CD14-positive monocyte (primary cell): ENCODE measurements around the gene PCSK4. TPM values are rescaled to one million over a fixed set of nuclear protein-coding genes. Genes with fewer than 3 reads are reported as not detected.

Experiments
- DNase-seq, 3 donors: peaks; one replicate each; pipeline ENCODE4 v3.0.0-alpha.2; 2011 to 2022
- H2AFZ ChIP-seq: 2 replicates; pipeline ENCODE4 v1.6.0; 2012; ENCODE audit warnings: mild to moderate bottlenecking, low read depth, low read length, inconsistent platforms; ENCODE audit not compliant: insufficient read depth, poor library complexity, severe bottlenecking
- H3K27ac ChIP-seq, 2 donors: 1 replicate in 1 of 2; 2 replicates in 1 of 2; pipeline ENCODE4 v1.5.1; 2012 to 2013; ENCODE audit warnings: low read length in 2 of 2, control low read depth in 1 of 2, inconsistent platforms in 1 of 2, low read depth in 1 of 2, mild to moderate bottlenecking in 1 of 2
- H3K27me3 ChIP-seq, 2 donors: one replicate each; pipeline versions ENCODE4 v1.6.0 to v1.6.1; 2011 to 2013; ENCODE audit warnings: low read length in 2 of 2; ENCODE audit not compliant: control insufficient read depth in 2 of 2, insufficient read depth in 2 of 2
- H3K36me3 ChIP-seq, 2 donors: replicated peaks in 1 of 2; 1 replicate in 1 of 2; 2 replicates in 1 of 2; pipeline versions ENCODE4 v1.5.1 to v1.6.1; 2012 to 2013; ENCODE audit warnings: low read length in 2 of 2, control low read depth in 1 of 2, inconsistent platforms in 1 of 2, mild to moderate bottlenecking in 1 of 2; ENCODE audit not compliant: insufficient read depth in 2 of 2, control insufficient read depth in 1 of 2
- H3K4me1 ChIP-seq, 2 donors: 1 replicate in 1 of 2; 2 replicates in 1 of 2; pipeline versions ENCODE4 v1.5.1 to v1.6.1; 2012 to 2013; ENCODE audit warnings: low read length in 2 of 2, control low read depth in 1 of 2, inconsistent platforms in 1 of 2, mild to moderate bottlenecking in 1 of 2, moderate library complexity in 1 of 2; ENCODE audit not compliant: insufficient read depth in 2 of 2, control insufficient read depth in 1 of 2
- H3K4me2 ChIP-seq: replicated peaks from 2 replicates; pipeline ENCODE3; 2012; ENCODE audit warnings: low read length, moderate library complexity, mild to moderate bottlenecking; ENCODE audit not compliant: poor library complexity, severe bottlenecking; ENCODE audit errors: extremely low read depth
- H3K4me3 ChIP-seq, 3 experiments: fragments of 200-600 bp in 1 of 3; sonication (generic) in 1 of 3; replicated peaks in 1 of 3; 1 replicate in 2 of 3; 2 replicates in 1 of 3; pipeline ENCODE4 v1.5.1; 2011 to 2013; ENCODE audit warnings: low read length in 3 of 3, mild to moderate bottlenecking in 3 of 3, control low read depth in 2 of 3, low read depth in 2 of 3, inconsistent platforms in 1 of 3, moderate library complexity in 1 of 3
- H3K79me2 ChIP-seq: 2 replicates; pipeline ENCODE4 v1.6.0; 2012; ENCODE audit warnings: mild to moderate bottlenecking, control low read depth, inconsistent platforms, low read length, moderate library complexity; ENCODE audit not compliant: insufficient read depth
- H3K9ac ChIP-seq: 2 replicates; pipeline ENCODE4 v1.6.0; 2017; ENCODE audit warnings: low read length, mild to moderate bottlenecking; ENCODE audit not compliant: insufficient read depth, poor library complexity, severe bottlenecking
- H3K9me3 ChIP-seq, 2 donors: replicated peaks in 1 of 2; 1 replicate in 1 of 2; 2 replicates in 1 of 2; pipeline versions ENCODE4 v1.5.1 to v1.6.1; 2012 to 2013; ENCODE audit warnings: low read length in 2 of 2, control low read depth in 1 of 2; ENCODE audit not compliant: control insufficient read depth in 1 of 2, insufficient read depth in 1 of 2
- H4K20me1 ChIP-seq: 2 replicates; pipeline ENCODE4 v1.6.0; 2012; ENCODE audit warnings: mild to moderate bottlenecking, low read length, control low read depth, moderate library complexity; ENCODE audit not compliant: insufficient read depth
- H3K27ac Mint-ChIP-seq, 7 donors: one replicate each; pipeline ENCODE4 v1.8.0; 2020; ENCODE audit warnings: mild to moderate bottlenecking in 7 of 7, mixed read lengths in 7 of 7, moderate library complexity in 6 of 7, inconsistent platforms in 2 of 7
- H3K27me3 Mint-ChIP-seq, 3 donors: one replicate each; pipeline ENCODE4 v1.8.0; 2021 to 2022; ENCODE audit warnings: low read depth in 3 of 3, mild to moderate bottlenecking in 3 of 3, mixed read lengths in 3 of 3, moderate library complexity in 3 of 3, inconsistent platforms in 1 of 3
- H3K36me3 Mint-ChIP-seq, 2 donors: one replicate each; pipeline ENCODE4 v1.8.0; 2020; ENCODE audit warnings: mixed read lengths in 2 of 2, inconsistent platforms in 1 of 2, mild to moderate bottlenecking in 1 of 2
- H3K4me1 Mint-ChIP-seq: one replicate; pipeline ENCODE4 v1.8.0; 2020; ENCODE audit warnings: mild to moderate bottlenecking, mixed read lengths
- H3K4me3 Mint-ChIP-seq, 2 donors: one replicate each; pipeline ENCODE4 v1.8.0; 2020; ENCODE audit warnings: mild to moderate bottlenecking in 2 of 2, mixed read lengths in 2 of 2, moderate library complexity in 1 of 2
- H3K9me3 Mint-ChIP-seq, 7 donors: one replicate each; pipeline ENCODE4 v1.8.0; 2020 to 2022; ENCODE audit warnings: mixed read lengths in 7 of 7, mild to moderate bottlenecking in 6 of 7, moderate library complexity in 6 of 7, inconsistent platforms in 2 of 7
- CTCF ChIP-seq: fragments of 200-600 bp; IDR thresholded peaks from one replicate; pipeline ENCODE4 v1.8.0; 2022; ENCODE audit warnings: antibody characterized with exemption, mild to moderate bottlenecking
- WGBS: methylation state at CpG from one replicate; pipeline ENCODE4 v1.1.5; 2013; ENCODE audit warnings: missing lambda C conversion rate; ENCODE audit not compliant: insufficient coverage; 5-methylcytosine and 5-hydroxymethylcytosine counted together
- intact Hi-C, 2 donors: fragments of 100-400 bp; cut with micrococcal nuclease; formaldehyde crosslinking; loops; one replicate each; pipeline versions ENCODE4 v1.15.0 to v1.15.1; 2023
- polyA plus RNA-seq, 3 donors: library from polyadenylated mRNA; depleted of rRNA in 1 of 3; unstranded in 2 of 3; stranded (reverse) in 1 of 3; fragments of 300-500 nt in 2 of 3; fragments of >200 nt in 1 of 3; fragmentation: Illumina TruSeq in 2 of 3; gene quantifications; 1 replicate in 2 of 3; 2 replicates in 1 of 3; pipeline ENCODE4 v1.2.3, GENCODE V29; 2012 to 2021

PCSK4 gene
- polyA plus RNA-seq, 3 donors, result 0.34 to 1.0 TPM; not detected in 1

- no peak for TF ChIP-seq CTCF
- Mint-ChIP-seq H3K4me3 (no peak overlapping the region), H3K27me3 (peaks cover 30 to 69% (median 50%) of the 10 kb centered on the region in 3 donors), H3K4me1 (peaks cover 3% of the 10 kb centered on the region), H3K9me3 (peaks cover 4 to 17% (median 12%) of the 10 kb centered on the region in 7 donors), H3K36me3 (peaks cover 0 to 2% of the 10 kb centered on the region in 2 donors), H3K27ac (no peak overlapping the region)
- Histone ChIP-seq H3K4me3 (no peak overlapping the region), H4K20me1 (no peaks in the 10 kb centered on the region), H3K9me3 (peaks cover 6 to 9% of the 10 kb centered on the region in 2 donors), H3K36me3 (no peaks in the 10 kb centered on the region), H3K4me1 (peaks cover 4 to 11% of the 10 kb centered on the region in 2 donors), H2AFZ (no peak overlapping the region), H3K27me3 (peaks cover 2 to 39% of the 10 kb centered on the region in 2 donors), H3K9ac (no peak overlapping the region), H3K4me2 (no peak overlapping the region), H3K27ac (no peak overlapping the region), H3K79me2 (no peaks in the 10 kb centered on the region)
- 70% methylated on average over 4 of the region's 14 CpGs for WGBS
- intact Hi-C loops, result loop anchor here in 1 of 2 donors (10.0 kb wide), 1 partner anchor 70 kb away; no protein-coding TSS in a partner anchor
- no peak for DNase-seq
Observed at GRCh38 chr19:1514986-1515721, 25.0 kb upstream of the PCSK4 start.

- no peak overlapping the region for H3K4me3 ChIP-seq
- no peak overlapping the region for H3K4me3 Mint-ChIP-seq
- H3K27me3 ChIP-seq, result peaks cover 2 to 46% of the 10 kb centered on the region in 2 donors
- peaks cover 0 to 2% of the 10 kb centered on the region in 2 donors for H3K36me3 Mint-ChIP-seq
- peaks cover 9 to 14% of the 10 kb centered on the region in 2 donors for H3K9me3 ChIP-seq
- H3K79me2 ChIP-seq, result no peaks in the 10 kb centered on the region
- H2AFZ ChIP-seq, result no peak overlapping the region
- H3K4me1 Mint-ChIP-seq, result peaks cover 8% of the 10 kb centered on the region
- peaks cover 4 to 11% of the 10 kb centered on the region in 2 donors for H3K4me1 ChIP-seq
- no peak overlapping the region for H3K27ac ChIP-seq
- H4K20me1 ChIP-seq, result no peaks in the 10 kb centered on the region
- H3K9me3 Mint-ChIP-seq, result peaks cover 7 to 19% (median 16%) of the 10 kb centered on the region in 7 donors
- intact Hi-C loops, result loop anchor here in 1 of 2 donors (10.0 kb wide), 1 partner anchor 69 kb away; no protein-coding TSS in a partner anchor
- no peaks in the 10 kb centered on the region for H3K36me3 ChIP-seq
- H3K27ac Mint-ChIP-seq, result no peak overlapping the region
- WGBS, result 87% methylated on average over 3 of the region's 10 CpGs
- no peak for DNase-seq
- no peak overlapping the region for H3K9ac ChIP-seq
- TF ChIP-seq CTCF, result no peak
- H3K27me3 Mint-ChIP-seq, result peaks cover 35 to 78% (median 59%) of the 10 kb centered on the region in 3 donors
- no peak overlapping the region for H3K4me2 ChIP-seq
Observed at GRCh38 chr19:1514295-1514661, 24.1 kb upstream of the PCSK4 start.
